Activated T-cell treated with anti-CD3 and anti-CD28 coated beads, Interleukin-2, amount 50 U/mL, for 72 hours (primary cell): ENCODE measurements around the gene IFI35. TPM values are rescaled to one million over a fixed set of nuclear protein-coding genes. Genes with fewer than 3 reads are reported as not detected.

ENCODE experiments used
- ATAC-seq, 2 donors: fragments of 150-1000 bp; cut with Tn5 transposase; replicated peaks in 1 of 2; 2 replicates each; pipeline ENCODE4 v1.10.0; 2021; ENCODE audit warnings: moderate library complexity in 2 of 2, mild to moderate bottlenecking in 1 of 2
- DNase-seq, 2 donors: peaks; one replicate each; pipeline ENCODE4 v3.0.0; 2021 to 2022; ENCODE audit warnings: mixed read lengths in 1 of 2
- H3K27ac Mint-ChIP-seq: one replicate; pipeline ENCODE4 v1.8.0; 2022; ENCODE audit warnings: mild to moderate bottlenecking, moderate library complexity, mixed read lengths
- H3K27me3 Mint-ChIP-seq: one replicate; pipeline ENCODE4 v1.8.0; 2022; ENCODE audit warnings: low read depth, mixed read lengths
- H3K36me3 Mint-ChIP-seq, 2 donors: one replicate each; pipeline ENCODE4 v1.8.0; 2022; ENCODE audit warnings: mixed read lengths in 2 of 2, mild to moderate bottlenecking in 1 of 2; ENCODE audit not compliant: insufficient read depth in 2 of 2
- H3K4me1 Mint-ChIP-seq: one replicate; pipeline ENCODE4 v1.8.0; 2022; ENCODE audit warnings: low read depth, mixed read lengths
- H3K4me3 Mint-ChIP-seq, 2 donors: one replicate each; pipeline ENCODE4 v1.8.0; 2022; ENCODE audit warnings: mild to moderate bottlenecking in 2 of 2, mixed read lengths in 2 of 2, moderate library complexity in 2 of 2
- H3K9me3 Mint-ChIP-seq, 2 donors: one replicate each; pipeline ENCODE4 v1.8.0; 2022; ENCODE audit warnings: mixed read lengths in 2 of 2
- total RNA-seq, 2 donors: library from RNA; stranded (reverse); gene quantifications; one replicate each; pipeline ENCODE4 v1.2.3, GENCODE V29; 2022

IFI35 gene
- total RNA-seq, 2 donors from 2014 or later = 28.3 to 63.3 TPM

- no peak overlapping the region for H3K27ac Mint-ChIP-seq
- ATAC-seq (no peak), DNase-seq (peak in 1 of 2 donors; percentile 30)
- peak overlapping the region; percentile 92 to 93 for H3K4me3 Mint-ChIP-seq
- H3K9me3 Mint-ChIP-seq = no peaks in the 10 kb centered on the region
- peaks cover 9% of the 10 kb centered on the region for H3K27me3 Mint-ChIP-seq
- peaks cover 19% of the 10 kb centered on the region for H3K4me1 Mint-ChIP-seq
- H3K36me3 Mint-ChIP-seq = no peaks in the 10 kb centered on the region
Observed at GRCh38 chr17:43020789-43021740, 14.5 kb downstream of the IFI35 start.

- DNase-seq (peak; percentile 65 to 73), ATAC-seq (peak; percentile 65 to 66)
- peak within 1 kb of the TSS; percentile 63 for H3K27ac Mint-ChIP-seq
- H3K27me3 Mint-ChIP-seq = peaks cover 9% of the 10 kb centered on the region
- H3K36me3 Mint-ChIP-seq = no peaks in the 10 kb centered on the region
- peaks cover 19% of the 10 kb centered on the region for H3K4me1 Mint-ChIP-seq
- H3K9me3 Mint-ChIP-seq = no peaks in the 10 kb centered on the region
- peak within 1 kb of the TSS; percentile 92 to 93 for H3K4me3 Mint-ChIP-seq
Observed at GRCh38 chr17:43021741-43022512, 15.3 kb downstream of the IFI35 start, which contains the start of gene VAT1. Gene VAT1, minus strand, starts transcription at chr17:43022385. Its CDS starts 63 bp downstream, at chr17:43022322.

GRCh38 chr17:43024407-43025289, 18.1 kb downstream of the IFI35 start, which contains the start of gene RND2:
Gene RND2, plus strand, starts transcription at chr17:43025231. Its CDS starts 117 bp downstream, at chr17:43025348.
- H3K36me3 Mint-ChIP-seq = no peaks in the 10 kb centered on the region
- peak; percentile 61 for ATAC-seq
- no peaks in the 10 kb centered on the region for H3K9me3 Mint-ChIP-seq
- peaks cover 9% of the 10 kb centered on the region for H3K27me3 Mint-ChIP-seq
- H3K4me1 Mint-ChIP-seq = peaks cover 19% of the 10 kb centered on the region
- peak; percentile 78 to 82 for DNase-seq
- peak within 1 kb of the TSS; percentile 64 for H3K27ac Mint-ChIP-seq
- H3K4me3 Mint-ChIP-seq = peak within 1 kb of the TSS; percentile 82 to 96

- no peak for ATAC-seq
- Mint-ChIP-seq H3K36me3 (no peaks in the 10 kb centered on the region), H3K27me3 (peaks cover 9% of the 10 kb centered on the region), H3K4me1 (peaks cover 19% of the 10 kb centered on the region), H3K27ac (peak overlapping the region; percentile 46), H3K9me3 (no peaks in the 10 kb centered on the region), H3K4me3 (peak overlapping the region; percentile 81 to 85)
- no peak for DNase-seq
Observed at GRCh38 chr17:43025290-43025657, 18.7 kb downstream of the IFI35 start.

- ATAC-seq = no peak
- H3K4me3 Mint-ChIP-seq = peak overlapping the region; percentile 81 to 85
- H3K27ac Mint-ChIP-seq = no peak overlapping the region
- DNase-seq = no peak
- no peaks in the 10 kb centered on the region for H3K36me3 Mint-ChIP-seq
- H3K4me1 Mint-ChIP-seq = peaks cover 17% of the 10 kb centered on the region
- peaks cover 9% of the 10 kb centered on the region for H3K27me3 Mint-ChIP-seq
- no peaks in the 10 kb centered on the region for H3K9me3 Mint-ChIP-seq
Observed at GRCh38 chr17:43025766-43026537, 19.4 kb downstream of the IFI35 start.

- no peak overlapping the region for H3K4me3 Mint-ChIP-seq
- no peak overlapping the region for H3K27ac Mint-ChIP-seq
- H3K9me3 Mint-ChIP-seq = no peaks in the 10 kb centered on the region
- ATAC-seq (no peak), DNase-seq (no peak)
- H3K4me1 Mint-ChIP-seq = peaks cover 13% of the 10 kb centered on the region
- peaks cover 9% of the 10 kb centered on the region for H3K27me3 Mint-ChIP-seq
- H3K36me3 Mint-ChIP-seq = no peaks in the 10 kb centered on the region
Observed at GRCh38 chr17:43026595-43026994, 20.0 kb downstream of the IFI35 start.

- no peaks in the 10 kb centered on the region for H3K9me3 Mint-ChIP-seq
- H3K4me3 Mint-ChIP-seq = no peak overlapping the region
- ATAC-seq (no peak), DNase-seq (no peak)
- H3K27ac Mint-ChIP-seq = no peak overlapping the region
- peaks cover 9% of the 10 kb centered on the region for H3K27me3 Mint-ChIP-seq
- H3K4me1 Mint-ChIP-seq = peaks cover 13% of the 10 kb centered on the region
- no peaks in the 10 kb centered on the region for H3K36me3 Mint-ChIP-seq
Observed at GRCh38 chr17:43027091-43028032, 20.8 kb downstream of the IFI35 start.

- no peaks in the 10 kb centered on the region for H3K9me3 Mint-ChIP-seq
- H3K36me3 Mint-ChIP-seq = no peaks in the 10 kb centered on the region
- DNase-seq (no peak), ATAC-seq (no peak)
- peaks cover 9% of the 10 kb centered on the region for H3K27me3 Mint-ChIP-seq
- peaks cover 13% of the 10 kb centered on the region for H3K4me1 Mint-ChIP-seq
- no peak overlapping the region for H3K27ac Mint-ChIP-seq
- no peak overlapping the region for H3K4me3 Mint-ChIP-seq
Observed at GRCh38 chr17:43028221-43028861, 21.8 kb downstream of the IFI35 start.

- Mint-ChIP-seq H3K36me3 (no peaks in the 10 kb centered on the region), H3K27me3 (peaks cover 8% of the 10 kb centered on the region), H3K9me3 (no peaks in the 10 kb centered on the region), H3K4me3 (no peak overlapping the region), H3K27ac (no peak overlapping the region), H3K4me1 (peaks cover 4% of the 10 kb centered on the region)
- ATAC-seq (no peak), DNase-seq (no peak)
Observed at GRCh38 chr17:43030137-43030767, 23.7 kb downstream of the IFI35 start.

GRCh38 chr17:43031666-43032065, 25.1 kb downstream of the IFI35 start:
- Mint-ChIP-seq H3K27me3 (no peaks in the 10 kb centered on the region), H3K9me3 (no peaks in the 10 kb centered on the region), H3K4me3 (no peak overlapping the region), H3K36me3 (no peaks in the 10 kb centered on the region), H3K27ac (no peak overlapping the region), H3K4me1 (no peaks in the 10 kb centered on the region)
- DNase-seq = no peak
- no peak for ATAC-seq
